ENCODE results near the gene BIRC7.

DNA sequence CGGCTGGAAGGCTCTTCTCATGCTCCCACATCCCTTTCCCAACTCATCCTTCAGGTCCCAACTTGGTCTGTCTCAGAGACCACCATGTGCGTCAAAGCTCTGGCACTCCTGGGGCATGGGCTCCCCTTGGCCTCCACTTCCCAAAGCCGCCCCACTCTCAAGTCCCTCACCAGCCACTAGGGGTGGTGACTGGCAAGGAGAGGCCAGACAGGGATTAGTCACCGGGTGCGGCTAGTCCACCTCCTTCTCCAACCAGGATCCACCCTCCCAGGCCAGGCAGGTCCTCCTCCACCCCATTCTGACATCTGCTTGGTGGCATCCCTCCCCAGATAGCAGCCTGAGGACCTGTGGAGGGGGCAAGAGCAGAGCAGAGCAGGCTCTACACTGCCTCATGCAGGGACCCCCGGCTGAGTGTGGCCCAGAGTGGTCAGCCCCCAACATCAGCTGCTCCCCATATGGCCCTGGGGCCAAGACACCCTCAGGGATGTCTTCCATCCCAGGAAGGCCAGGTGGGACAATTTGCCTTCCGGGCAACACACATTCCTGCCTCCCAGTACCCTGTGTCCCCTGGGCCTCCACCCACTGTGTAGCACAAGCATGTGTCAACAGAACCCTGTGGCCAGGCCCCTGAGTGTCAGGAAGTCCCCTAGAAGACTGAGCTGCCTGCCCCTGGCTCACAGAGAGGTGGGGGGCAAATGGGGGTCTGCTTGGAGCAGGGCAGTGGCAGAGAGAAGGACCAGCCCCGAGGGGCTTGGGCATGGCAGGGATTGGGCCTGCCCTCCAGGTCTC lies 49.0 kb upstream of the BIRC7 start:
- TF ChIP-seq POLR2A (IDR thresholded peaks at IDR 0.05; ENCODE audit: low read depth, low read length) (no peak), POLR2AphosphoS5 (IDR thresholded peaks at IDR 0.05; ENCODE audit: low read depth, low read length) (no peak)
